Smooth muscle cell (in vitro differentiated cells): ENCODE data around the gene DHRS7. TPM values are rescaled to one million over a fixed set of nuclear protein-coding genes. Genes with fewer than 3 reads are reported as not detected.

Source experiments
- DNase-seq: peaks from one replicate; lab custom pipeline; 2025; ENCODE audit not compliant: unreplicated experiment; lab: John Stamatoyannopoulos, UW
- H2AFZ ChIP-seq: fragments of 200-600 bp; sonication (generic); 2 replicates; pipeline ENCODE4 v1.6.0; 2016; ENCODE audit warnings: antibody characterized with exemption, low read depth, mild to moderate bottlenecking
- H3F3A ChIP-seq: fragments of 200-600 bp; sonication (generic); 2 replicates; pipeline ENCODE4 v1.6.0; 2017; ENCODE audit warnings: antibody characterized with exemption, low read depth
- H3K27ac ChIP-seq: fragments of 200-600 bp; sonication (generic); 2 replicates; pipeline ENCODE4 v1.5.1; 2016; ENCODE audit warnings: low read depth, mild to moderate bottlenecking
- H3K27me3 ChIP-seq: fragments of 200-600 bp; sonication (generic); 2 replicates; pipeline ENCODE4 v1.6.1; 2016; ENCODE audit warnings: low read depth, mild to moderate bottlenecking
- H3K36me3 ChIP-seq: fragments of 200-600 bp; sonication (generic); 2 replicates; pipeline ENCODE4 v1.5.1; 2016; ENCODE audit warnings: low read depth
- H3K4me1 ChIP-seq: fragments of 200-600 bp; sonication (generic); 2 replicates; pipeline ENCODE4 v1.5.1; 2016; ENCODE audit warnings: low read depth
- H3K4me2 ChIP-seq: fragments of 200-600 bp; sonication (generic); 2 replicates; pipeline ENCODE4 v1.6.0; 2016; ENCODE audit warnings: mild to moderate bottlenecking
- H3K4me3 ChIP-seq: fragments of 200-600 bp; sonication (generic); 2 replicates; pipeline ENCODE4 v1.5.1; 2016; ENCODE audit warnings: mild to moderate bottlenecking
- H3K79me2 ChIP-seq: fragments of 200-600 bp; sonication (generic); 2 replicates; pipeline ENCODE4 v1.6.0; 2016; ENCODE audit warnings: low read depth, mild to moderate bottlenecking
- H3K9ac ChIP-seq: fragments of 200-600 bp; sonication (generic); 2 replicates; pipeline ENCODE4 v1.6.0; 2016; ENCODE audit warnings: low read depth
- H3K9me3 ChIP-seq: fragments of 200-600 bp; sonication (generic); replicated peaks from 2 replicates; pipeline ENCODE4 v1.5.1; 2016; ENCODE audit warnings: low read depth
- H4K20me1 ChIP-seq: fragments of 200-600 bp; sonication (generic); 2 replicates; pipeline ENCODE4 v1.6.0; 2016; ENCODE audit warnings: low read depth
- whole genome bisulfite sequencing: methylation state at CpG from one replicate; pipeline ENCODE4 v1.1.7; 2016; ENCODE audit warnings: low lambda C conversion rate; 5-methylcytosine and 5-hydroxymethylcytosine counted together
- polyA plus RNA-seq: library from polyadenylated mRNA; unstranded; fragments of >200 nt; fragmentation: Nextera tagmentation; extraction: Ambion mirVana; gene quantifications from 2 replicates; pipeline ENCODE4 v1.2.1, GENCODE V29; 2016
- total RNA-seq: library from RNA; depleted of rRNA; stranded (reverse); fragments of >200 nt; gene quantifications from 2 replicates; pipeline ENCODE4 v1.2.3, GENCODE V29; 2014
- TF ChIP-seq, protein P1 (sequence below): fragments of 200-600 bp; sonication (generic); IDR thresholded peaks from 2 replicates; pipeline ENCODE4 v1.5.1; 2017; ENCODE audit warnings: borderline replicate concordance, mild to moderate bottlenecking, antibody characterized with exemption; ENCODE audit not compliant: insufficient read depth, poor library complexity, severe bottlenecking

DHRS7 gene
- total and polyA plus RNA-seq, 2 experiments from 2014 or later = 74.8 to 88.6 TPM

DNA sequence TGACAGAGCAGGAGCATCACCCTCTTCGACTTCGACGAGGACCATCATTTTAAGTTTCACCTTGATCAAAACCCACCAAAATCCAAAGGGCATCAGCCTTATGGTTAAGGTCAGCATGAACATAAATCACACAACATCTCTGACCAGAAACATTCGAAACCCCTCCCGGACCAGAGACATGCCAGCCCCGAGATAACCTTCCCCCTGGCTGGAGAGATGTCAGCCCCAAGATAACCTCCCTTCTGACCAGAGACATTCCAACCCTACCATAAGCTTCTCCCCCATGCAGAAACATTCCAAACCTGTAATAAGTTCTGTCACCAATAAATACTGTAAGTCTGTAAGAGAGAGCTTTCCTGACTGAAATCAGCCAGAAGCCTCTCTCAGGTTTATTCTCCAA lies 67.2 kb downstream of the DHRS7 start:
- H3K9me3 ChIP-seq = no peaks in the 10 kb centered on the region
- TF ChIP-seq, protein P1, sequence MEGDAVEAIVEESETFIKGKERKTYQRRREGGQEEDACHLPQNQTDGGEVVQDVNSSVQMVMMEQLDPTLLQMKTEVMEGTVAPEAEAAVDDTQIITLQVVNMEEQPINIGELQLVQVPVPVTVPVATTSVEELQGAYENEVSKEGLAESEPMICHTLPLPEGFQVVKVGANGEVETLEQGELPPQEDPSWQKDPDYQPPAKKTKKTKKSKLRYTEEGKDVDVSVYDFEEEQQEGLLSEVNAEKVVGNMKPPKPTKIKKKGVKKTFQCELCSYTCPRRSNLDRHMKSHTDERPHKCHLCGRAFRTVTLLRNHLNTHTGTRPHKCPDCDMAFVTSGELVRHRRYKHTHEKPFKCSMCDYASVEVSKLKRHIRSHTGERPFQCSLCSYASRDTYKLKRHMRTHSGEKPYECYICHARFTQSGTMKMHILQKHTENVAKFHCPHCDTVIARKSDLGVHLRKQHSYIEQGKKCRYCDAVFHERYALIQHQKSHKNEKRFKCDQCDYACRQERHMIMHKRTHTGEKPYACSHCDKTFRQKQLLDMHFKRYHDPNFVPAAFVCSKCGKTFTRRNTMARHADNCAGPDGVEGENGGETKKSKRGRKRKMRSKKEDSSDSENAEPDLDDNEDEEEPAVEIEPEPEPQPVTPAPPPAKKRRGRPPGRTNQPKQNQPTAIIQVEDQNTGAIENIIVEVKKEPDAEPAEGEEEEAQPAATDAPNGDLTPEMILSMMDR = no peak
- no peak for DNase-seq
- H3K27ac ChIP-seq = no peak overlapping the region
- H4K20me1 ChIP-seq = peaks cover 86% of the 10 kb centered on the region
- H3K4me2 ChIP-seq = no peak overlapping the region
- peaks cover 25% of the 10 kb centered on the region for H3K4me1 ChIP-seq
- no peaks in the 10 kb centered on the region for H3K27me3 ChIP-seq
- H2AFZ ChIP-seq = no peak overlapping the region
- no peaks in the 10 kb centered on the region for H3K36me3 ChIP-seq
- WGBS = 74% methylated on average over 6 of the region's 6 CpGs
- H3F3A ChIP-seq = no peaks in the 10 kb centered on the region
- H3K79me2 ChIP-seq = peaks cover 99% of the 10 kb centered on the region
- no peak overlapping the region for H3K9ac ChIP-seq
- H3K4me3 ChIP-seq = no peak overlapping the region

GRCh38 chr14:60095781-60096450 lies 69.3 kb downstream of the DHRS7 start:
- Histone ChIP-seq H3K4me3 (no peak overlapping the region), H4K20me1 (peaks cover 66% of the 10 kb centered on the region)
- 29% methylated on average over 3 of the region's 3 CpGs for WGBS

DNA sequence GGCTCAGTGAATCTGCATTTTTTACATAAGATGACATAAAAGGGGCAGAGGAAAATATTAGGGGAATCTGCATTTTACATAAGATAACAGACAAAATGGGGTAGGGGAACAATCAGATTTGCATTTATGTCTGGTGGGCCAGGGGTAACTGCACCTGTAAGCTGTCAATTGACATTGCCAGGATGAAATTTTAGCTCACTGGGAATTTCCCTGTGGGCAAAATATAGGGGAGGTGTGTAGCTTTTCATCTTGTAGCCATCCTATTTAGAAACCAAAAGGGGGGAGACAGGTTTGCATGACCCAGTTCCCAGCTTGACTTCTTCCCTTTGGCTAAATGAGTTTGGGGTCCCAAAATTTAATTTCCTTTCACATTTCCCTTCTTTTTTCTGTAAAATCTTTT lies 70.0 kb downstream of the DHRS7 start:
- Histone ChIP-seq H3K4me3 (no peak overlapping the region), H3K27ac (peak overlapping the region; percentile 99), H3K9ac (no peak overlapping the region), H3F3A (peaks cover 8% of the 10 kb centered on the region), H3K4me2 (peak overlapping the region; percentile 92), H3K9me3 (no peaks in the 10 kb centered on the region), H3K36me3 (no peaks in the 10 kb centered on the region), H3K27me3 (no peaks in the 10 kb centered on the region), H3K79me2 (peaks cover 79% of the 10 kb centered on the region), H3K4me1 (peaks cover 22% of the 10 kb centered on the region), H2AFZ (no peak overlapping the region), H4K20me1 (peaks cover 59% of the 10 kb centered on the region)
- TF ChIP-seq, protein P1 = no peak
- no peak for DNase-seq

More at GRCh38 chr14:60095781-60096450, 69.3 kb downstream of the DHRS7 start:
- Histone ChIP-seq H3K9ac (no peak overlapping the region), H3K9me3 (no peaks in the 10 kb centered on the region), H3K4me2 (peak overlapping the region; percentile 38), H3K79me2 (peaks cover 86% of the 10 kb centered on the region), H3K27me3 (no peaks in the 10 kb centered on the region), H3K4me1 (peaks cover 22% of the 10 kb centered on the region), H3F3A (peaks cover 4% of the 10 kb centered on the region), H3K36me3 (no peaks in the 10 kb centered on the region), H2AFZ (no peak overlapping the region), H3K27ac (peak overlapping the region; percentile 99)
- TF ChIP-seq, protein P1 = no peak
- no peak for DNase-seq
